GM12801 (cell line): ENCODE measurements around the gene ADCY5.

Experiments used
- TF ChIP-seq, protein P1 (sequence below): IDR thresholded peaks from one replicate; pipeline ENCODE4 v1.5.1; 2011; ENCODE audit warnings: control low read depth; ENCODE audit not compliant: insufficient read length; ENCODE audit errors: extremely low read depth

ADCY5 gene

DNA sequence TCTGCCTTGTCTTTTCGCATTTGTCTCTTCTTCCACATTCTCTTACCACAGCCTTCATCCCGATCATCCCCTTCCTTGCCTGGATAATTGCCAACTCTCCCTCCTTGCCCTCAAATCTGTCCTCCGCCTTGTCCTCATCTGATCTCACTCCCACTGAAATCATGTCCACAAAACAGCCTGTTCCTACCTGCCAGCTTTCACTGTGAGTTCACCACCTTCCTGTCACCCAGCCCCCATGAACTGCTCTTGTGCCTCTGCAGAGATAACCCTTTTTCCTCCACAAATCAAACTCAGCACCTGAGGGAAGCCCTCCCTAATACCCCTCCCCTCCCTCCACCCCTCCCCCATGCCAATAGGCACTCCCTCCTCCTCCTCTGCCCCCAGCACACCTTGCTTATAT, 4.8 kb upstream of the ADCY5 start:
- TF ChIP-seq, protein P1, sequence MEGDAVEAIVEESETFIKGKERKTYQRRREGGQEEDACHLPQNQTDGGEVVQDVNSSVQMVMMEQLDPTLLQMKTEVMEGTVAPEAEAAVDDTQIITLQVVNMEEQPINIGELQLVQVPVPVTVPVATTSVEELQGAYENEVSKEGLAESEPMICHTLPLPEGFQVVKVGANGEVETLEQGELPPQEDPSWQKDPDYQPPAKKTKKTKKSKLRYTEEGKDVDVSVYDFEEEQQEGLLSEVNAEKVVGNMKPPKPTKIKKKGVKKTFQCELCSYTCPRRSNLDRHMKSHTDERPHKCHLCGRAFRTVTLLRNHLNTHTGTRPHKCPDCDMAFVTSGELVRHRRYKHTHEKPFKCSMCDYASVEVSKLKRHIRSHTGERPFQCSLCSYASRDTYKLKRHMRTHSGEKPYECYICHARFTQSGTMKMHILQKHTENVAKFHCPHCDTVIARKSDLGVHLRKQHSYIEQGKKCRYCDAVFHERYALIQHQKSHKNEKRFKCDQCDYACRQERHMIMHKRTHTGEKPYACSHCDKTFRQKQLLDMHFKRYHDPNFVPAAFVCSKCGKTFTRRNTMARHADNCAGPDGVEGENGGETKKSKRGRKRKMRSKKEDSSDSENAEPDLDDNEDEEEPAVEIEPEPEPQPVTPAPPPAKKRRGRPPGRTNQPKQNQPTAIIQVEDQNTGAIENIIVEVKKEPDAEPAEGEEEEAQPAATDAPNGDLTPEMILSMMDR, result no peak

DNA sequence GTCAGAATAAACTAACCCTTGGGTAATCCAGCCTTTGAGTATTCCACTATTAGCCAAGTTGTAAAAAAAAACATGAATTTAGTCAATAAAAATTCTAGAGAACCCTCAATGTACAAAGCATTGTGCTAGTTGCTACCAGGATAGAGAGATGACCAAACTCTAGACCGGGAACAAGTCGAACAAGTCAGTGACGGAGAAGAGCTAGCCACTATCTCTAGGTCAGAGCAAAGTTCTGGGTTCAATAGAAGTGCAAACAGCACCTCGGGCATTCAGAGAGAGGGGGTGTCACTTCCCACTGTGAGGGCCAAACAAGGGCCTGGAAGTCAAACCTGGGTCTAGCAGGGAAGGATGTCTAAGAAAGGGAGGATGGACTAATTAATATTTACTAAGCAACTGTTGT, 2.3 kb upstream of the ADCY5 start:
- TF ChIP-seq, protein P1, result no peak

DNA sequence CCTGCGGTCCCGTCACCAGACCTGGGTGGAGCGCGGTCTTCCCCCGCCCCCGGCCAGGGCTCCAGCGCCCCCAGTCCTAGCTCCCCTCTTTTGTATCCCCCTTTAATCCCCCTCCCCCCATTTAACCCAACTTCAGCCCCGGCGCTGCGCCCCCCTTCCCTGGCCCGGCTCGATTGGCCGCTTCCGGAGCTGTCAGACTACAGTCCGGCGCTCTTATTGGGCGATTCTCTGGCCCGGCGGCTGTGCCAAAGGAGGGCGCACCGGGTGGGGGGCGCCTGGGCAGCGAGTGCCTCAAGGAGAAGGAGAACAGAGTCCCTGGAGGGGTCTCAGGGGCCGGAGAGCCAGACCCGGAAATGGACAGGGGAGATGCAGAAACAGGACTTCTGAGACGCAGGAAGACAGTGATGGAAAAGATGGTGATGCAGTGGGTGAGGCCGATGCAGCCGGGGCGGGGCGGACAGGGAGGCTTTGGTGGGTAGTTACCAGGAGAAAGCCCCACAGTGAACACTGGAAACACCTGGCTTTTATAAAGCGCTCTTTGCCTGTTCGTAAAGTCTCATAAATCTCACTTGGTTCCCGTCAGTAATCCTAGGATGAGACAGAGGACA, 1.2 kb upstream of the ADCY5 start:
- TF ChIP-seq, protein P1, result no peak

DNA sequence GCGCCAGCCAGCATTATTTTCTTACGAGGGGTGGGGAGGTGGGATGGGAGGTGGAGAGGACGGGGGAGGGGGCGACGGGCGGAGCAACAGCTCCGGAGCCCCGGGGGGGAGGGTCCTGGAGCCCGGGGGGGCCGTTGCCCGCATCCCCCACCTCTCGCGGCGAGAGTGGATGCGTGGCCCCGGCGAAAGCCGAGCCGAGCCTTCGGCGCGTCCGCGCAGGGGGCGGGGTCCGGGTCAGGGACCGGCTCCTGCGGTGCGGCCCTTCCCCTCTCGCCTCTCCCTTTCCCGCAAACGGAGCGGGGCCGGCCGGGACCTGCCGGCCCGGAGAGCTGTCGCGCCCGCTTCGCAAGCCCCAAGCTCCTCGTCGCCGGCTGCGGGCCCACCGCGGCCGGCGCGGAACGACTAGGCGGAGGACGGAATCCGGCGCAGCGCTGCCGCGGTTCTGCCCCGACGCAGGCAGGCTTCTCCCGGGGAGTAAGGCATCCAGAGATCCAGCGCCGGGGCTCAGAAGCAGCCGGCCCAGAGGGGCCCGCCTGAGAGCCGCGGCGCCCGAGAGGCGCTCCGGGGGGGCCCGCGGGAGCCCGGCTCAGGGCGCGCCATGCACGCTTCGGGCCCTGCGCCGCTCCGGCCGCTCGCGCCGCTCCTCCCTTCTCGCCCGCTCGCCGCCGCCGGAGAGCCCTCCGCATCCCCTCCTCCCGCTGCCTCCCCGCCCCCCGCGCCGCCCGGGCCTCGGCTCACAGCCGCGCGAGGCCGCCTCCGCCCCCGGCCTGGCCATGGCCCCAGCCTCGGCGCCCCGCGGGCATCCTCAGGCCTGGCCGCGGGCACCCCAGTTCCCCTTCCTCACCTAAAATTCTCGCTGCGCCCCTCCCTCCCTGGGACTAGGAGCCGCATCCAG, 459 bp upstream of the ADCY5 start:
- TF ChIP-seq, protein P1, result no peak

DNA sequence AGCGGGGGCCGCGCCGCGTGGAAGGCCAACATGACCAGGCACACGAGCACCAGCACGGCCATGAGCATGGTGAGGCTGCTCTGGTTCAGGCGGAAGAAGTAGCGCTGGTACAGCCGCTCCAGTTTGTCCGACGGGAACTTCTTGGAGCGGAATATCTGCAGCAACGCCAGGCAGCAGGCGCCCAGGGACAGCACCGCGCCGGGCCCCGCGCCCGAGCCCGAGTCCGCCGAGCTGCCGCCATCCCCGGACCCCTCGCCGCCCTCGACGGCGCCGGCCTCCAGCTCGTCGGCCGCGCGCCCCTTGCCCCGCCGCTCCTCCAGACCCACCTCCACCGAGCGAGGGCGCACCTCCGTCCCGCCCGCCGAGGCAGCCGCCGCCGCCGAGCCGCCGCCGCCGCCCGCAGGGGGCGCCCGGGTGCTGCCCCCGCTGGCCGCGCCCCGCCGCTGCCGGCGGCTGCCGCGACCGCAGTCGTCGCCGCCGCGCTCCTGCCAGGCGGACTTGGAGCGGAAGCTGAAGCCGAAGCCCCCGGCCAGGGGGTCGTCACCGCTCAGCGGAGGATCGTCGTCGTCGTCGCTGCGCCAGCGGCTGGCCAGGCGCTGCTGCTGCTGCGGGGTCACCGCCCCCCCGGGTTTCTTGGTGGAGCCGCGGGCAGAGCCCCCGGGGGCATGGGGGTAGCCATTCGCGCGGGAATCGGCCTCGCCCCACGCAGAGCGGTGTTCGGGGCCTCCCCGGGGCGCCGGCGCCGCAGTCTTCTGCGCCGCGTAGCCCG, 957 bp downstream of the ADCY5 start:
- TF ChIP-seq, protein P1, result no peak

DNA sequence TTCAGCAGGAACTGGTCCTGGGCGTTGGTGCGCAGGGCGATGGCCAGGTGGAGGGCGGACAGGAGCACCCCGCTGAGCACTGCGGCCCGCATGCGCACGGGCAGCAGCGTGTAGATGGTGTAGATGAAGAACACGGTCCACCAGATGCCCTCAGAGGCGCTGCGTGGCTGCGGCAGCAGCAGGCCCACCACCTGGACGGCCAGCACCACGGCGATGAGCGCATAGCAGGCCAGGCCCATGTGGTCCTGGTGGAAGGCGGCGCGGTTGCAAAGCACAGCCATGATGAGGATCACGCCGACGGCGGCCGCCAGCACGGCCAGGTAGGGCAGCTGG, 1.5 kb downstream of the ADCY5 start:
- TF ChIP-seq, protein P1, result no peak

DNA sequence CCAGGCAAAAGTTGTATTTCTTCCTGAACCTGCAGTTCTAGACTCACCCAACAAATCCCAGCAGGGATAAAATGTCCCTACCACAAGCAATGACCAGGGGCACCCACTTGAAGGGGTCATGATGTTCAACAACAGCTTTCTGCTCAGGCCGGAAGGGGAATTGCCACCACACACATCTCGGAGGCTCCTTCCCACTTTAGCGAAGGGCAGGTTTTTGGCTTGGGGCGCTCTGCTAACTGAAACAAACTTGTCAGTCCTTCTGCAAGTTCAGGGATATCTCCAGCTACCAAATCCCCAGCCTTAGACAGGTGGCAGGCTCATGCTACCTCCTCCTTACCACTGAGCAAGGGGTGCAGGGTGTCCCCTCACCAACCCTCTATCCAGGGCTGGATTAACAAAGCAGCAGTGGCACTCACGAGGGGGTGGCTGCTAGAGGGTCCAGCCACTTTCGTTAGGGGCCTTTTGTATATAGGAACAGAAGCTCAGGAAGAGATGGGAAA, 2.2 kb downstream of the ADCY5 start:
- TF ChIP-seq, protein P1, result no peak
